HG02678 (cell line): ENCODE measurements around the gene TMEM106C.
"Not testable (repeated sequence)": the region's sequence is repeated elsewhere in the genome, so short reads cannot be mapped to it uniquely, and the experiment has no call there.

ENCODE experiments used
- ATAC-seq: cut with Tn5 transposase; IDR thresholded peaks from one replicate; pipeline ENCODE4 v1.9.1; 2021; ENCODE audit warnings: mild to moderate bottlenecking, moderate library complexity; ENCODE audit not compliant: unreplicated experiment

The TMEM106C gene

GRCh38 chr12:47949441-47950341, 13.7 kb upstream of the TMEM106C start:
- no peak for ATAC-seq

GRCh38 chr12:47950856-47951468, 12.4 kb upstream of the TMEM106C start:
- no peak for ATAC-seq

- ATAC-seq = no peak
Measured at GRCh38 chr12:47954058-47954457, 9.3 kb upstream of the TMEM106C start.

GRCh38 chr12:47954467-47955045, 8.8 kb upstream of the TMEM106C start:
- ATAC-seq = no peak

GRCh38 chr12:47955059-47955458, 8.3 kb upstream of the TMEM106C start:
- no peak for ATAC-seq

GRCh38 chr12:47957671-47958070, 5.7 kb upstream of the TMEM106C start:
- not testable (repeated sequence) for ATAC-seq

- no peak for ATAC-seq
Measured at GRCh38 chr12:47962198-47962597, 1.2 kb upstream of the TMEM106C start.

- no peak for ATAC-seq
Measured at GRCh38 chr12:47964106-47964728, 821 bp downstream of the TMEM106C start.

GRCh38 chr12:47965581-47965980, 2.2 kb downstream of the TMEM106C start:
- no peak for ATAC-seq

GRCh38 chr12:47967461-47968321, 4.3 kb downstream of the TMEM106C start:
- ATAC-seq = no peak

GRCh38 chr12:47969845-47970244, 6.4 kb downstream of the TMEM106C start:
- ATAC-seq = no peak

GRCh38 chr12:47970843-47971242, 7.4 kb downstream of the TMEM106C start:
- ATAC-seq = no peak

GRCh38 chr12:47972895-47973294, 9.5 kb downstream of the TMEM106C start:
- no peak for ATAC-seq

GRCh38 chr12:47973870-47974269, 10.5 kb downstream of the TMEM106C start:
- no peak for ATAC-seq

GRCh38 chr12:47975036-47975620, 11.7 kb downstream of the TMEM106C start:
- ATAC-seq = no peak

- ATAC-seq = no peak
Measured at GRCh38 chr12:47975816-47976215, 12.4 kb downstream of the TMEM106C start.

- ATAC-seq = no peak
Measured at GRCh38 chr12:47977046-47977771, 13.8 kb downstream of the TMEM106C start.

GRCh38 chr12:47977772-47978597, 14.6 kb downstream of the TMEM106C start:
- no peak for ATAC-seq

GRCh38 chr12:47978598-47978873, 15.1 kb downstream of the TMEM106C start:
- no peak for ATAC-seq
